GM12892 (cell line): ENCODE data around the gene KRTAP10-6. TPM values are rescaled to one million over a fixed set of nuclear protein-coding genes. Genes with fewer than 3 reads are reported as not detected.
"Not testable (repeated sequence)": the region's sequence is repeated elsewhere in the genome, so short reads cannot be mapped to it uniquely, and the experiment has no call there.

ENCODE experiments used
- DNase-seq: peaks from one replicate; pipeline ENCODE4 v3.0.0; 2011; ENCODE audit not compliant: insufficient read length
- FAIRE-seq: peaks from 2 replicates; lab custom pipeline; 2011; peaks lifted over from hg19 to GRCh38; lab: Jason Lieb, UNC
- POLR2A ChIP-seq: IDR thresholded peaks from 2 replicates; pipeline ENCODE4 v1.6.1; 2011; ENCODE audit warnings: low read depth, low read length, control low read depth
- POLR2AphosphoS5 ChIP-seq: IDR thresholded peaks from 2 replicates; pipeline ENCODE4 v1.6.1; 2011; ENCODE audit warnings: low read depth, low read length, control low read depth
- TAF1 ChIP-seq: IDR thresholded peaks from 2 replicates; pipeline ENCODE4 v1.6.1; 2011; ENCODE audit warnings: low read depth, mild to moderate bottlenecking, control low read depth, low read length, borderline replicate concordance
- polyA plus RNA-seq: library from polyadenylated mRNA; unstranded; fragments of >200 nt; gene quantifications from one replicate; pipeline ENCODE4 v1.2.1, GENCODE V29; 2012; ENCODE audit warnings: missing spikeins, inconsistent platforms; ENCODE audit not compliant: missing spikeins

KRTAP10-6 gene, protein sequence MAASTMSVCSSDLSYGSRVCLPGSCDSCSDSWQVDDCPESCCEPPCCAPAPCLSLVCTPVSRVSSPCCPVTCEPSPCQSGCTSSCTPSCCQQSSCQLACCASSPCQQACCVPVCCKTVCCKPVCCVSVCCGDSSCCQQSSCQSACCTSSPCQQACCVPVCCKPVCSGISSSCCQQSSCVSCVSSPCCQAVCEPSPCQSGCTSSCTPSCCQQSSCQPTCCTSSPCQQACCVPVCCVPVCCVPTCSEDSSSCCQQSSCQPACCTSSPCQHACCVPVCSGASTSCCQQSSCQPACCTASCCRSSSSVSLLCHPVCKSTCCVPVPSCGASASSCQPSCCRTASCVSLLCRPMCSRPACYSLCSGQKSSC
- polyA plus RNA-seq = not detected

DNA sequence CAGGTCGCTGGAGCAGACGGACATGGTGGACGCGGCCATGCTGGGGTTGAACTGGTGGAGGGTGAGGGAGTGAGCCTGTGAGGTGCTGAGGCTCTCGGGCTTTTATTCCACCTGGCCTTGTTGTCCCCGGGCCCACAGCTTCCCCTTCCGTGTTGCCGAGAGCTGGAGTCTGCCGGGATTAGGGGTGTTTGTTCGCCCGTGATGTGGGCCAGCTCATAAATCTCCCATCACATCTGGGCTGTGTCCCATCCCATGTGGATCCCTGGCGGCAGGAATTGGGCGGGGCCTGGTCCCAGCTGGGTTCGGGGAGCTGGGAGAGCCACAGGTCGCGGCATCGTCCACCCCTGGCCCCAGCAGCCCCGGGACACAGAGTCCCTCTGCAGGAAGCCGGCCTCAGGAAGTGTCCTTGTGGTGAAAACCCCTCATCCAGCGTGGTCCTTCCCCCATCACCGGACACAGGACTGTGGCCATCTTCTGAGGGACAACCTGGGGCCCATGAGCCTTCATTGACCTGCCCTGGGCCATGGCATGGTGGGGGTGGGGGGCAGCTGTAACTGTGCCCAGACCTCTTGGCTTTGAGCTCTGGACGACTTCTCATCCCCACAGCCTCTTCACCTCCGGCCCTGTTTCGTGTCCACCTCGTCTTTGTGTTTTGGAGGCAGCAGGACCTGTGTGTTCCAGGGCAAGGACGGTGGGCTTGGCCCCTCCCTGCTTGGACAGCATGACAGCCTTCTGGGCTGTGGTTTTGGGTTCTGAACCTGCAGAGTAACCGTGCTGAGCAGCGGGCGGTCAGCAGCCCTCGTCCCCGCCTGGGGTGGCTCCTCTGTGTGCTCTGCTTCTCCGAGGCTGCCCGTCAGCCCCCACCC is at the start of gene KRTAP10-6:
Gene KRTAP10-6 (minus strand): TSS at position 60 of the 866 bp plus-strand sequence. CDS start 21 bp downstream, at position 39.
- DNase-seq (no peak), FAIRE-seq (no peak)
- no peak for TF ChIP-seq POLR2AphosphoS5
- no peak for TF ChIP-seq TAF1
- TF ChIP-seq POLR2A = no peak

DNA sequence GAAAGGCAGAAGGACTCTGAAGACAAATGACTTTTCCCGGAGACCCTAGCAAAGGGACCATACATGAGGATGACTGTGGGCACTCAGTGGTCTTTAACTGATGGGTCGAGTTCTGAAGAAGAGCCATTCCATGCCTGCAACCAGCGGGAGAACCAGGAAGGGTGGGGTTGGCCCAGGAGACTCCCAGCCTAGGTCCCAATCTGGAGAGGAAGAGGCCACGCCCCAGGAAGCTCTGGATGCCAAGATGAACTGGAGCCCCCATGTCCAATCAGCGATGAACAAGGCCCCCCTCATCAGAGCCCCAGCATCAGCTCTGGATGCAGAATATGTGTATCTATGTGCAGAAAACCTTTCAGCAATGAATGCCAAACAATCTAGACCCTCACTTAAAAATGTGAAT is 48.5 kb upstream of the KRTAP10-6 start:
- TF ChIP-seq POLR2A (no peak), POLR2AphosphoS5 (no peak), TAF1 (no peak)
- DNase-seq (no peak), FAIRE-seq (no peak)

DNA sequence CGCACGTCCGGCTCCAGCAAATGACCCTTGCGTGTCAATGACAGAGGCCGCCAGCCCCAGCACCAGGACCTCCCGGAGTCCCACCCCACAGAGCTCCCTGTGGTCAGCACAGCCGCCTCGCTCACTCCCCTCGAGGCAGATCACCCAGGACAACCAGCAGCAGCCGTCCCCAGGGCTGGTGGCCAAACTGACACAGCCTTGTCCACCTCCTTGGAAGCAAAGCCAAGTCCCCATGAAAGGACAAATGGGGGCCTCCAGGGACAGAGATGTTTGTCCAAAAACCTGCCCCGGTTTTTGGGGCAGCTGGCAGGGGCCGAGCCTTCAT is 47.0 kb upstream of the KRTAP10-6 start:
- no peak for FAIRE-seq

DNA sequence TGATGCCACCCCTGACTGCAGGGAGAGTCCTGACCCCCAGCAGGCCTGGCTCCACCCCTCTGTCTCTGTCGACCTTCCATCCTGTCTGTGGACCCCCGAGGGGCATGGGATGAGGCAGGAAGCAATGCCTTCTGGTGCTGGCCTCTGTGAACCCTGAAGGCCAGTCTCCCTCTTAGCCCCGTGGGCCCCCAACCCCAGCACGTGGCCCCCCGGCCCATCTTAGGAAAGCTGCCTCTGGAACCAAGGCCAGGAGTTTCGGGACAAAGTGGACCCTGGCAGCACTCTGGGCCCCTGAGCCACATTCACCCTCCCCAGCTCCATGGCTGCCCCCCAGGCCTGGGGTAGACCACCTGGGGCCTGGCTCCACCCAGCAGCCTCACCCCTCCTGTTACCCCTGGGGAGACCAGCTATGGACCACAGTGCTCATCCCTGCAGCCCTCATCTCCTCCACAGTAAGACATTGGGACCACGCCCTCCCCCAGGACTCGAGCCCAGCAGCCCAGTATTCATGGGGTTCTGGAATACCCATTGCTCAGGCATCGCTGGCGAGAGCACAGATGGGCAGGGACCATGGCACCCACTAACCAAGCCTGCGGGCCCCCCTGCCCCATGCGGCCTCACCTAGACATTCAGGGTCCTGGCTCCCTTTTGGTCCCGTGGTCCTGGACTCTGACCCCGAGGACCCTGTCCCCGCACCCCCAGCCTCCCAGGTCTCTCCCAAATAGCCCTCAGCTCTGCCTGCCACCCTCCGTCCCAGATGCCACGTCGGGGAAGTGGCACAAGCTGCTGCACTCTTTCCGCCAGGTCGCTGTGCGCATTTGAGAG is 46.4 kb upstream of the KRTAP10-6 start:
- not testable (repeated sequence) for DNase-seq, FAIRE-seq

More for the DNA sequence above, 47.0 kb upstream of the KRTAP10-6 start:
- DNase-seq = no peak
- TF ChIP-seq POLR2AphosphoS5 = no peak
- no peak for TF ChIP-seq POLR2A
- TF ChIP-seq TAF1 = no peak

DNA sequence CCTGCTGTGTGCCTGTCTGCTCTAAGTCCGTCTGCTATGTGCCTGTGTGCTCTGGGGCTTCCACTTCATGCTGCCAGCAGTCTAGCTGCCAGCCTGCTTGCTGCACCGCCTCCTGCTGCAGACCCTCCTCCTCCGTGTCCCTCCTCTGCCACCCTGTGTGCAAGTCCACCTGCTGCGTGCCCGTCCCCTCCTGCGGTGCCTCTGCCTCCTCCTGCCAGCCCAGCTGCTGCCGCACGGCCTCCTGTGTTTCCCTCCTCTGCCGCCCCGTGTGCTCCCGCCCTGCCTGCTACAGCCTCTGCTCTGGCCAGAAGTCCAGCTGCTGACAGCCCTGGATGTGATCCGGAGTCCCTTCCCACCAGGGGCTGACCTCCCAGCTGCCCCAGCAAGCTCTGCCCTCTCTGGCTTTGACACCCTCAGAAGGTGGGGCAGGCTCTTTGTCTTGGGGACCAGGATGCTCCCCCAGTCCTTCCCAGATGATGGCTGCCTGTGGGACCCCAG is 45.6 kb upstream of the KRTAP10-6 start:
- DNase-seq, FAIRE-seq: not testable (repeated sequence)

DNA sequence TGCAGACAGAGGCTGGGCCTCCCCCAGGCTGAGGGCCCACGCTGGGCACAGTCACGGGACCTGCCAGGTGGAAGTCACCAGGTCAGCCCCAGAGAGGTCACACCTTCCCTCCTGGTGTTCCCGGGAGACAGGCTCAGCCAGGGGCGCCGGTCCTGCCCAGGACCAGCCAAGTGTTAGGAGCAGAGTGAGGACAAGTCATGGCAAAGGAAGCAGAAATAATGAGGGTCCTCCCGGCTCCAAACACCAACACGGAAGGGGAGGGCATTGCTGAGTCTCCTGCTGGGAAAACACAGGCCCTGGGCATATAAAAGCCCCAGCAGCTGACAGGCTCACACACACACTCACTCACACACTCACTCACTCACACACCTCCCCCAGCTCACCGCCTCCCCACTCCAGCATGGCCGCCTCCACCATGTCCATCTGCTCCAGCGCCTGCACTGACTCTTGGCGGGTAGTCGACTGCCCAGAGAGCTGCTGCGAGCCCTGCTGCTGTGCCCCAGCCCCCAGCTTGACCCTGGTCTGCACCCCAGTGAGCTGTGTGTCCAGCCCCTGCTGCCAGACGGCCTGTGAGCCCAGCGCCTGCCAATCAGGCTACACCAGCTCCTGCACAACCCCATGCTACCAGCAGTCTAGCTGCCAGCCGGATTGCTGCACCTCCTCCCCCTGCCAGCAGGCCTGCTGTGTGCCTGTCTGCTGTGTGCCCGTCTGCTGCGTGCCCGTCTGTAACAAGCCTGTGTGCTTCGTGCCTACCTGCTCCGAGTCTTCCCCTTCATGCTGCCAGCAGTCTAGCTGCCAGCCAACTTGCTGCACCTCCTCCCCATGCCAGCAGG is 44.9 kb upstream of the KRTAP10-6 start, which contains the start of gene KRTAP10-10:
Gene KRTAP10-10 (plus strand): TSS at position 339 of the 833 bp plus-strand sequence. CDS start 62 bp downstream, at position 401.
- FAIRE-seq (no peak), DNase-seq (no peak)
- no peak for TF ChIP-seq POLR2AphosphoS5
- no peak for TF ChIP-seq POLR2A
- TF ChIP-seq TAF1 = no peak

DNA sequence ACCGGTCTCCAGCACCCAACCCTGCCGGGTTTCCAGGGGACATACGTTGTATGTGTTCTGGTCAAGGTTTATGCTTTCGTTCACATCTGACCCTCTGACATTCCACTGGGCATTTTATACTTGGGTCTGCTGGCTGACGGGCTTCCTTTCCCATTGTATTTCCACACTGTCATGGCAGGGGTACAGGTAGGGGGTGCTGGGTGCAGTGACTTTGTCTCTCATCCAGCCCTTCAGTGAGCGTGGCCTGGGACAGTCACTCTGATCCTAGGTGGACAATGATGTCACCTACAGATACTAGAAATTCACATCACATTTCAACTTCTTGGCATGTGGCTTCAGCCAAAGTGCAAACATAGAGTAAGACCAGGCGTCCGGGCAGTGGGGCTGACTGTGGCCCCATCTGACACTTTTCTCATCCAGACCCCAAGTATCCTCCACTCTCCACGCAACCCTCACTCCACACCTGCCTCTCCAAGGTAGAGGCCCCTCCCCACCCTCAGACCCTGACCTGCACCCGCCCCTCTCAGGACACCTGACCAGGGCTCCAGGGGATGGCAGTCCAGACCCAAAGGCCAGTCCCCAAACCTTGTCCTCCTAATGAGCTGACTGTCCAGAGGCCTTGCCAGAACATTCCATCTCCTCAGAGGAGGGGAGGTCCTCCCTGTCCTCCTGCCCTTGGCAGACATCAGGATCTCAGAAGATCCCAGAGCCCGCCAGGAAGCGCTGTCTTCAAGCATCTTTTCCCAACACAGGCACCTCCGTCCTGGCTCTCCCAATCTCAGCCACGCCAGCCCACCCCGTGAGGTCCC is 44.1 kb upstream of the KRTAP10-6 start:
- FAIRE-seq (no peak), DNase-seq (no peak)
- TF ChIP-seq POLR2A = no peak
- TF ChIP-seq POLR2AphosphoS5 = no peak
- TF ChIP-seq TAF1 = no peak

DNA sequence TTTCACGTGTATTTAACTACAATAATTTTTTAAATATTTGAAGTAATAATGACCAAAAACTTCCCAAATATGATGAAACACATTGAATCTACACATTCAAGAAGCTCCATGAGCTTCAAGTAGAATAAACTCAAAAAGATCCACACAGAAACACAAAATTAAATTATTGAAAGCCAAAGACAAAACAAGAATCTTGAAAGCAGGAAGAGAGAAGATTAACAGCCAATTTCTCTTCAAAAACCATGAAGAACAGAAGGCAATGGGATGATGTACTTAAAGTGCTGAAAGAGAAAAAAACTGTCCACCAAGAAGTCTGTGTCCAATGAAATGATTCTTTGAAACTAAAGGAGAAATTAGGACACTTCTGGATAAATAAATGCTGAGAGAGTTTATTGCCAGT is 39.8 kb upstream of the KRTAP10-6 start:
- DNase-seq (no peak), FAIRE-seq (no peak)
- TF ChIP-seq POLR2A = no peak
- TF ChIP-seq TAF1 = no peak
- TF ChIP-seq POLR2AphosphoS5 = no peak

DNA sequence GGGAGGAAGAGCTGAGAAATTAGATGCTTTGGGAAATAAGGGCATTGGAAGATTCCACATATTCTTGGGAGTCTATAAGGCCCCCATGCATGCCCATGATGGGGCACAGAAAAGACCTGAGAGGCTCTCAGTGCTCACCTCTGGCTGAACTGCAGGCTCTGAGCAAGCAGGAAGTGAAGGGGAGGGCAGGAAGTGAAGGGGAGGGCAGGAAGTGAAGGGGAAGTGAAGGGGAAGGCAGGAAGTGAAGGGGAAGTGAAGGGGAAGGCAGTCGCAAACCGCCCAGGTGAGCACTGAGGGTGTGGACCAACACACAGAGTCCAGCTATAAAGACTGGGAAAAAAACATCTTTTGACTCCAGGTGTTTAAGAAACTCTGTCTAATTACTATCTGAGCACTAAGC is 38.1 kb upstream of the KRTAP10-6 start:
- no peak for FAIRE-seq
- TF ChIP-seq TAF1 (no peak), POLR2AphosphoS5 (no peak), POLR2A (no peak)
- DNase-seq = no peak

DNA sequence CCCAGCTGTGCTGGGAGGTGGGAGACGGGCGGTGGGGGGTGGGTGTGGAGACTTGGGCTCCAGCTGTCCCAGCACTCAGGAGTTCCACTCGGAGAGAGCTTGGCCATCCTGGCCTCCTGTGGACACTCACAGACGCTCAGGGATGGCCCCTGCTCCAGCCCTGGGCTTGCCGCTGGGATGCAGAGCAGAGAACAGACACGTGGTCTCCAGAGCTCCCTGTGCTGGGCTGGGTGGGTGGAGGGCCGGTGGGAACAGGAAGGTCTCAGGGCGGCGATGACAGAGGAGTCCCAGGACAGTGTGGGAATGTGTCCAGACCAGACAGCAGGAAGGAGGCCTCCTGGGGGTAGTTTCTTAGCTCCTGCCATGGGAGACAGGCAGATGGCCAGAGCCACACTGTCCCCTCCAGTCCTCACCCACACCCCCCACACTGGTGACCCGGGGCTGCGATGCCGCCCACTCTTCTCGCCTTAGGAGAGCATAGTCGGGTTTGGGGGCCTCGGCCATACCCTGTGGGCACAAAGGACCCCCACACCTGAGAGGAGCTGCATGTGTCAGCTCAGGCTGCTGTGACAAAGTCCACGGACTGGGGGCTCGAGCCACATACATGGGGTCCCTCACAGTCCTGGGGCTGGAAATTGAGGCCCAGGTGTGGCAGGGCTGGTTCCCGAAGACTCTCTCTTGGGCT is 36.5 kb upstream of the KRTAP10-6 start:
- FAIRE-seq = no peak
- TF ChIP-seq POLR2A = no peak
- TF ChIP-seq TAF1 = no peak
- no peak for TF ChIP-seq POLR2AphosphoS5
- DNase-seq = no peak

DNA sequence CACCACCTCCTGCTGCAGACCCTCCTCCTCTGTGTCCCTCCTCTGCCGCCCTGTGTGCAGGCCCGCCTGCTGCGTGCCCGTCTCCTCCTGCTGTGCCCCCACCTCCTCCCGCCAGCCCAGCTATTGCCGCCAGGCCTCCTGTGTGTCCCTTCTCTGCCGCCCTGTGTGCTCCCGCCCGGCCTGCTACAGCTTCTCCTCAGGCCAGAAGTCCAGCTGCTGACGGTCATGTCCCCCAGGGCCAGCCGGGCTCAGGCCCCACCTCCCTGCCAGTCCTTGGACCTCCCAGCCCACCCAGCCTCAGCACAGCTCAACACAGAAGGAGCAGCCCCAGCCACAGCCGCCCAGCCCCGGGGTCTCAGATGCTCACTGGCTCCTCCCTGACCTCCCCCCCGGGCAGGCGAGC is 35.5 kb upstream of the KRTAP10-6 start:
- FAIRE-seq, DNase-seq: not testable (repeated sequence)

DNA sequence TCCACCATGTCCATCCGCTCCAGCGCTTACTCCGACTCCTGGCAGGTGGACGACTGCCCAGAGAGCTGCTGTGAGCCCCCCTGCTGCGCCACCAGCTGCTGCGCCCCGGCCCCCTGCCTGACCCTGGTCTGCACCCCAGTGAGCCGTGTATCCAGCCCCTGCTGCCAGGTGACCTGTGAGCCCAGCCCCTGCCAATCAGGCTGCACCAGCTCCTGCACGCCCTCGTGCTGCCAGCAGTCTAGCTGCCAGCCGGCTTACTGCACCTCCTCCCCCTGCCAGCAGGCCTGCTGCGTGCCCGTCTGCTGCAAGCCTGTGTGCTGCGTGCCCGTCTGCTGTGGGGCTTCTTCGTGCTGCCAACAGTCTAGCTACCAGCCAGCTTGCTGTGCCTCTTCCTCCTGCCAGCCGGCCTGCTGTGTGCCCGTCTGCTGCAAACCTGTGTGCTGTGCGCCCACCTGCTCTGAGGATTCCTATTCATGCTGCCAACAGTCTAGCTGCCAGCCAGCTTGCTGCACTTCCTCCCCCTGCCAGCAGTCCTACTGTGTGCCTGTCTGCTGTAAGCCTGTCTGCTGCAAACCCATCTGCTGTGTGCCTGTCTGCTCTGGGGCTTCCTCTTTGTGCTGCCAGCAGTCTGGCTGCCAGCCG is 35.0 kb upstream of the KRTAP10-6 start:
- not testable (repeated sequence) for FAIRE-seq, DNase-seq
